Calu3 (cell line): Measurements from ENCODE around the gene DACT2. TPM values are rescaled to one million over a fixed set of nuclear protein-coding genes. Genes with fewer than 3 reads are reported as not detected.
A peak's percentile ranks its signal among the peaks of the same experiment; 100 is the strongest.

Experiments used
- BruUV-seq: library from RNA; stranded (reverse); fragments of 400-500 nt; replicated peaks from 2 replicates; lab custom pipeline; 2021; lab: Mats Ljungman, UMichigan
- CTCF ChIA-PET: fragments of 300-600 bp; sonication (Branson Sonifier 250); formaldehyde crosslinking; loops from one replicate; lab custom pipeline; 2022; ENCODE audit warnings: antibody characterized with exemption; lab: Charles Lee
- DNase-seq: peaks from one replicate; pipeline ENCODE4 v3.0.0; 2022
- H3K27ac Mint-ChIP-seq: one replicate; pipeline ENCODE4 v1.8.0; 2022; ENCODE audit warnings: mixed read lengths; ENCODE audit not compliant: unreplicated experiment
- H3K27me3 Mint-ChIP-seq: one replicate; pipeline ENCODE4 v1.8.0; 2022; ENCODE audit warnings: mixed read lengths; ENCODE audit not compliant: unreplicated experiment
- H3K36me3 Mint-ChIP-seq: one replicate; pipeline ENCODE4 v1.8.0; 2022; ENCODE audit warnings: mild to moderate bottlenecking, moderate library complexity, mixed read lengths; ENCODE audit not compliant: insufficient read depth, unreplicated experiment
- H3K4me1 Mint-ChIP-seq: one replicate; pipeline ENCODE4 v1.8.0; 2022; ENCODE audit warnings: mild to moderate bottlenecking, low read depth, mixed read lengths; ENCODE audit not compliant: unreplicated experiment
- H3K4me3 Mint-ChIP-seq: one replicate; pipeline ENCODE4 v1.8.0; 2022; ENCODE audit warnings: mild to moderate bottlenecking, low read depth, moderate library complexity, mixed read lengths; ENCODE audit not compliant: unreplicated experiment
- H3K9me3 Mint-ChIP-seq: one replicate; pipeline ENCODE4 v1.8.0; 2022; ENCODE audit warnings: low read depth, mixed read lengths; ENCODE audit not compliant: unreplicated experiment
- CTCF ChIP-seq: fragments of 200-600 bp; IDR thresholded peaks from one replicate; pipeline ENCODE4 v1.8.0; 2022; ENCODE audit warnings: antibody characterized with exemption; ENCODE audit not compliant: unreplicated experiment
- intact Hi-C: fragments of 100-400 bp; cut with micrococcal nuclease; formaldehyde crosslinking; loops from one replicate; pipeline ENCODE4 v1.10.0; 2022; ENCODE audit not compliant: unreplicated experiment
- total RNA-seq: library from RNA; stranded (reverse); gene quantifications from 2 replicates; pipeline ENCODE4 v1.2.3, GENCODE V29; 2022

Gene DACT2
- total RNA-seq, 1 experiment from 2014 or later = not detected

DNA sequence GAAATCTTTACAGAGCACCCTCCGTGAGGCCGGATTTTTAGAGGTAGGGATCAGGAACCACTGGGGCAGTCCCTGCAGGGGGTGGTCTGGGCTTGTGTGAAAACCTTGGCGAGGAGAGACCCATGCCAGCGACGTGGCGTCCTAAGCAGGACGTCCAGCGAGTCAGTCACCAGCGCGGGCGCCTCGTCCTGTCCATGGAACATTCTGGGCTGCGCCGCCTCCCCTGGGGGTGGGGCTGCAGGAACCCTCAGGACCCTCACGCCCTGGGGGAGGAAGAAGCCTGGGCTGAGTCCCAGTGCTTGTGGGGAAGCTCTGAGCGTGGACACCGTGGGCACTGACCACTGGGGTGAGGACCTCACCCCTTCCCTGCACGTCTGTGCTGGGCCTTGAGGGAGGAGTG, 25.7 kb upstream of the DACT2 start:
- no peak for TF ChIP-seq CTCF
- H3K27me3 Mint-ChIP-seq = peaks cover 43% of the 10 kb centered on the region
- no peaks in the 10 kb centered on the region for H3K36me3 Mint-ChIP-seq
- no peak overlapping the region for H3K4me3 Mint-ChIP-seq
- H3K27ac Mint-ChIP-seq = no peak overlapping the region
- H3K4me1 Mint-ChIP-seq = peaks cover 10% of the 10 kb centered on the region
- no TSS peak for BruUV-seq
- intact Hi-C loops = no loop called here
- CTCF ChIA-PET = interaction anchor here (0.7 kb wide), 1 partner anchor 98 kb away, joined by 14 read pairs; no protein-coding TSS in a partner anchor
- no peaks in the 10 kb centered on the region for H3K9me3 Mint-ChIP-seq
- no peak for DNase-seq

- DNase-seq = no peak
- intact Hi-C loops = no loop called here
- Mint-ChIP-seq H3K9me3 (no peaks in the 10 kb centered on the region), H3K36me3 (no peaks in the 10 kb centered on the region), H3K4me3 (no peak overlapping the region), H3K4me1 (peaks cover 10% of the 10 kb centered on the region), H3K27ac (no peak overlapping the region), H3K27me3 (peaks cover 36% of the 10 kb centered on the region)
- CTCF ChIA-PET = no interaction called here
- no peak for TF ChIP-seq CTCF
- no TSS peak for BruUV-seq
Measured at GRCh38 chr6:168344338-168344737, 24.8 kb upstream of the DACT2 start.

GRCh38 chr6:168343239-168344150, 23.9 kb upstream of the DACT2 start:
- Mint-ChIP-seq H3K9me3 (no peaks in the 10 kb centered on the region), H3K4me3 (no peak overlapping the region), H3K36me3 (no peaks in the 10 kb centered on the region), H3K27ac (no peak overlapping the region), H3K4me1 (peaks cover 10% of the 10 kb centered on the region), H3K27me3 (peaks cover 35% of the 10 kb centered on the region)
- no TSS peak for BruUV-seq
- CTCF ChIA-PET = interaction anchor here (0.6 kb wide), 1 partner anchor 12 kb away, joined by 3 read pairs; no protein-coding TSS in a partner anchor
- DNase-seq = no peak
- no peak for TF ChIP-seq CTCF
- intact Hi-C loops = no loop called here

DNA sequence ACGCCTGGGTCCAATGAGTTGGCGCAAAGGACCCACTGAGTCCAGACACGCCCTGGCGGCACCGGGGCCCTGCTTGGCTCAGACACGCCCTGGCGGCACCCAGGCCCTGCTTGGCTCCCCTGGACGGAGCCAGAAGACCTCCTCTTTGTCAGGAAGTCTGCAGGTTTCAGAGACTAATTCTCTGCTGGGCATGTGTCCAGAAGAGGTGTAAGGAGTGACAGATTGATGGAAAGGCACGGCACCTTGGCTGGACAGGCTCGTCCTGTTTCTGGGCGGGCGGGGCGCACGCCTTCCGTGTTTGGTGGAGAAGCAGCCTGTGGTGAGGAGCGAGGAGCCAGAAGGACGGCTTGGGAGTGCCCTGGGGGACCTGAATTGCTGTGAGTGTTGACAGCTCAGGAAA, 23.1 kb upstream of the DACT2 start:
- Mint-ChIP-seq H3K27ac (no peak overlapping the region), H3K4me3 (no peak overlapping the region), H3K36me3 (no peaks in the 10 kb centered on the region), H3K9me3 (no peaks in the 10 kb centered on the region), H3K27me3 (peaks cover 26% of the 10 kb centered on the region), H3K4me1 (peaks cover 10% of the 10 kb centered on the region)
- intact Hi-C loops = no loop called here
- DNase-seq = peak; percentile 82
- CTCF ChIA-PET = interaction anchor here (0.6 kb wide), 1 partner anchor 13 kb away, joined by 3 read pairs; no protein-coding TSS in a partner anchor
- no TSS peak for BruUV-seq
- no peak for TF ChIP-seq CTCF
